GM10248 (cell line): ENCODE results near the gene FARS2.

Source experiments
- CTCF ChIA-PET: fragments of 300-600 bp; sonication (Branson Sonifier 250); formaldehyde crosslinking; extraction: SDS; loops from one replicate; lab custom pipeline; 2021; ENCODE audit warnings: antibody characterized with exemption; lab: Yijun Ruan, JAX
- POLR2A ChIA-PET: fragments of 350-650 bp; sonication (Branson Sonifier 250); formaldehyde crosslinking; extraction: SDS; loops from one replicate; lab custom pipeline; 2020; ENCODE audit warnings: antibody characterized with exemption; lab: Yijun Ruan, JAX
- DNase-seq: peaks from one replicate; pipeline ENCODE4 v3.0.0; 2012; ENCODE audit errors: extremely low spot score
- CTCF ChIP-seq: IDR thresholded peaks from 2 replicates; pipeline ENCODE4 v1.5.1; 2012; ENCODE audit warnings: mild to moderate bottlenecking, low read depth; ENCODE audit errors: extremely low read depth, missing control alignments, control extremely low read depth

Gene FARS2

DNA sequence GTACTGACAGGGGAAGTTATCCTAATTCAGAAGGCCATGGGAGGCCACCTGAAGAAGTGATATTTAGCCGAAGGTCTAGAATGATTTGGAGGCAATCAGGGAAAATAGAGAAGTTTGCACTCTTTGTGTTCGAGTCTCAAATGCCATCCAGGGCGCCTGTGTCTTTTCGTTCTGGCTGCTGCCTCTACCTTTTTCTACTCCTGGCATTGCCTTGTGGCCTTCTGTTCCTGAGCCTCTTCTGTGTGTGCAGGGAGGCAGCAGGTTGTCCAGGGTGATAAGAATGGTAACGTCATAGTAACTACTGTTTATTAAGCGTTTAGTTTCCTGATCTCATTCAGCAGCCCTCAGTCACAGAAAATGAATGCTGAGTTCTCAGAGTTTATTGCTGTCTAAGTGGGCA lies 252.1 kb downstream of the FARS2 start:
- ChIA-PET CTCF (no interaction called here), POLR2A (no interaction called here)
- no peak for TF ChIP-seq CTCF
- no peak for DNase-seq

DNA sequence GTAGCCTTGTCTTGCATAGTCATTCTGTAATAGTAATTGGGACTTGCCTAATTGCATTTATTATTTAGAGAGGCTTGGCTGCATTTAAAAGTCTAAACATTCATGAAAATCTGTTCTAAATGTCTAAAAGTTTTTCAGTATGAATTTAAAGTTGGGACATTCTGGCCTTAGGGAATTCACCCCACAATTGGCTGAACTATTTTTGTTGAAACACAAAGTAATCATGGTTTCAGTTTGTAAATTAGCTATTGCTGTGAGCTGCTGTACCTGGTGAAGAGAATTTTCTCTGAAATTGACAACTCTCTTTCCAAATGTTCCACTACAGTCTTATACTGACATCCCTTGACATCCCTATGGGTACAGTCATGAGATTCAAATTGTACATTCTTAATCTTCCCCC lies 253.0 kb downstream of the FARS2 start:
- ChIA-PET CTCF (interaction anchor here (3.1 kb wide), 1 partner anchor 10 kb away, joined by 10 read pairs; no protein-coding TSS in a partner anchor), POLR2A (no interaction called here)
- DNase-seq = peak; percentile 33
- no peak for TF ChIP-seq CTCF

DNA sequence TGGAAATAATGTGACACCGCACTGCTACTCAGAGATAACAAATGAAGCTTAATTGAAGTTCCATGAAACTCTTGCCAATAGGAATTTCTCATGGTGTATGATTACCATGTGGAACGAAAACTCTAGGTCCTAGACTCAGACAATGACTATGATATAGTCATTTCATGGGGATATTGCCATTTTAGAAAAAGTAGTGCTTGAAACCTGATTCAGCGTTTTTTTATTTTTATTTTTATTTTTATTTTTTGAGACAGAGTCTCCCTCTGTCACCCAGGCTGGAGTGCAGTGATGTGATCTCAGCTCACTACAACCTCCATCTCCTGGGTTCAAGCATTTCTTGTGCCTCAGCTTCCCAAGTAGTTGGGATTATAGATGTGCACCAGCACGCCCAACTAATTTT lies 253.9 kb downstream of the FARS2 start:
- ChIA-PET CTCF (interaction anchor here (3.1 kb wide), 1 partner anchor 11 kb away, joined by 10 read pairs; no protein-coding TSS in a partner anchor), POLR2A (no interaction called here)
- TF ChIP-seq CTCF = no peak
- no peak for DNase-seq

- TF ChIP-seq CTCF = no peak
- CTCF ChIA-PET = interaction anchor here (1.3 to 3.1 kb wide), 3 partner anchors 9 to 13 kb away, joined by 4 to 10 read pairs (median 6); no protein-coding TSS in a partner anchor
- peak; percentile 27 for DNase-seq
- POLR2A ChIA-PET = no interaction called here
Observed at GRCh38 chr6:5516036-5516435, 254.7 kb downstream of the FARS2 start.

GRCh38 chr6:5517796-5518195 lies 256.5 kb downstream of the FARS2 start:
- ChIA-PET POLR2A (no interaction called here), CTCF (interaction anchor here (0.8 to 1.6 kb wide), 2 partner anchors 41 to 52 kb away, joined by 3 to 4 read pairs; no protein-coding TSS in a partner anchor)
- TF ChIP-seq CTCF = no peak
- peak; percentile 37 for DNase-seq

DNA sequence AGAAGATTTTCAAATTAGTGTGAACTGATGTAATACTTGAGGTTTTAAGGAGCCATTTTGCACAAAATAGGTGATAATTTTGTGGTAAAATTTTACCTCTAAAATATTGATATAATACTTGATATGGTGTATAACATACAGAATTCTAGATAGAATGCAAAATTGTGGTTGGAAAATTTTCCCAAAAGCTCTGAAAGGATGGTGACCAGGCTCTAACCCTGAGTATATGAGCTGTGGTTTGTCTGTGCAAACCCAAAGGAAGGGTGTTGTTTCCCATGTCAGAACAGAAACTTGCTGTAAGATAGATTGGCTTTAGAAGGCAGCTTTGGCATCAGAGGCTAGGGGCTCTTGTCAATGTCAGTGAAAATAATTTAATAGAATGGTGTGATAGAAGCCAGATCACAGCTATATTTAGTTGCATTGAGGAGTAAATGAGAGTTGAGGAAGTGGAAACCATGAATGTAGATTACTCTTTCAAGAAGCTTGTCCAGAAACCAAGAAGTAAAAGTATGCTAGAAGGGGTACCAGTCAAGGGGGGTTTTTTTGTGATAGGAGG lies 257.7 kb downstream of the FARS2 start:
- CTCF ChIA-PET = interaction anchor here (0.9 to 2.6 kb wide), 6 partner anchors 10 to 375 kb away, joined by 3 to 8 read pairs (median 4); no protein-coding TSS in a partner anchor
- POLR2A ChIA-PET = no interaction called here
- no peak for DNase-seq
- no peak for TF ChIP-seq CTCF

DNA sequence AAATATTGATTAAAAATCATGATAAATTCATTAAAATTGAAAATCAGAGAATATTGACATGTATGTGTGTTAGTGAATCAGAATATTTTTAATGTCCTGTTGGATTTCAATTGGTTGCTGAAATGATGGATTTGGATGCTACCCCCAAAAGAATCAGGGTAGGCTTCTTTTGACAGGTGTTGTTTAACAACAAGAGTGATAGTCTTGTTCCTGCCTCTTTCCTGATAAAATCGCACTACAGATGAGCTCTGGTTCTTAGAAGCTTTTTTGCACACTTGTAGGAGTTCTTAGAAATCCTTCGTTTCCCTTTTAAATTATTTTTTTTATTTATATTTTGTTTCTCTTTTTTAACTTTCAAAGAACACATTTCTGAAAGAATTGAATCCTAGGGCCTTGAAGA lies 259.5 kb downstream of the FARS2 start:
- CTCF ChIA-PET = interaction anchor here (2.6 kb wide), 1 partner anchor 13 kb away, joined by 7 read pairs; no protein-coding TSS in a partner anchor
- POLR2A ChIA-PET = no interaction called here
- no peak for TF ChIP-seq CTCF
- no peak for DNase-seq
